Right renal pelvis (tissue), 4 donors: ENCODE results near the gene NTRK2. TPM values are rescaled to one million over a fixed set of nuclear protein-coding genes. Genes with fewer than 3 reads are reported as not detected.

Experiments
- DNase-seq, 4 donors: peaks; one replicate each; pipeline ENCODE4 v3.0.0-alpha.2; 2013; ENCODE audit warnings: low read depth in 4 of 4, low spot score in 3 of 4, missing footprints in 1 of 4
- polyA plus RNA-seq, 4 donors: library from polyadenylated mRNA; unstranded; fragments of 120-200 nt; gene quantifications; one replicate each; pipeline ENCODE4 v1.2.1, GENCODE V29; 2013; ENCODE audit not compliant: insufficient read length in 4 of 4

Gene NTRK2
- polyA plus RNA-seq, 4 donors = 94.3 to 117 (median 109) TPM

- DNase-seq = no peak
Observed at GRCh38 chr9:84925225-84925872, 255.8 kb downstream of the NTRK2 start.

GRCh38 chr9:84926793-84927192, 257.3 kb downstream of the NTRK2 start:
- DNase-seq = no peak

GRCh38 chr9:84928419-84928818, 258.9 kb downstream of the NTRK2 start:
- no peak for DNase-seq

GRCh38 chr9:84929068-84929467, 259.5 kb downstream of the NTRK2 start:
- no peak for DNase-seq

GRCh38 chr9:84932915-84933527, 263.5 kb downstream of the NTRK2 start:
- peak in 1 of 4 donors; percentile 36 for DNase-seq

- no peak for DNase-seq
Observed at GRCh38 chr9:84935528-84936117, 266.1 kb downstream of the NTRK2 start.

- no peak for DNase-seq
Observed at GRCh38 chr9:84937180-84937579, 267.7 kb downstream of the NTRK2 start.

- DNase-seq = no peak
Observed at GRCh38 chr9:84937581-84937980, 268.1 kb downstream of the NTRK2 start.

GRCh38 chr9:84939774-84940173, 270.2 kb downstream of the NTRK2 start:
- DNase-seq = no peak

GRCh38 chr9:84940294-84940693, 270.8 kb downstream of the NTRK2 start:
- no peak for DNase-seq

GRCh38 chr9:84941792-84942191, 272.3 kb downstream of the NTRK2 start:
- DNase-seq = no peak

- DNase-seq = no peak
Observed at GRCh38 chr9:84943482-84944050, 274.0 kb downstream of the NTRK2 start.

- DNase-seq = no peak
Observed at GRCh38 chr9:84945878-84946538, 276.5 kb downstream of the NTRK2 start.

GRCh38 chr9:84947412-84947972, 278.0 kb downstream of the NTRK2 start:
- no peak for DNase-seq

GRCh38 chr9:84949258-84949657, 279.7 kb downstream of the NTRK2 start:
- DNase-seq = no peak

GRCh38 chr9:84949971-84950370, 280.4 kb downstream of the NTRK2 start:
- no peak for DNase-seq

GRCh38 chr9:84950879-84951811, 281.6 kb downstream of the NTRK2 start:
- DNase-seq = no peak

GRCh38 chr9:84953252-84953773, 283.8 kb downstream of the NTRK2 start:
- DNase-seq = no peak
